Endothelial cell (in vitro differentiated cells): ENCODE data around the gene PPP2R2B. TPM values are rescaled to one million over a fixed set of nuclear protein-coding genes. Genes with fewer than 3 reads are reported as not detected.

Experiments
- DNase-seq: peaks from one replicate; pipeline ENCODE4 v3.0.0; 2021; ENCODE audit warnings: low spot score
- H3K27ac Mint-ChIP-seq: one replicate; pipeline ENCODE4 v1.8.0; 2021; ENCODE audit warnings: mixed read lengths, inconsistent platforms; ENCODE audit not compliant: unreplicated experiment
- H3K27me3 Mint-ChIP-seq: one replicate; pipeline ENCODE4 v1.8.0; 2021; ENCODE audit warnings: mild to moderate bottlenecking, moderate library complexity, mixed read lengths, inconsistent platforms; ENCODE audit not compliant: unreplicated experiment
- H3K36me3 Mint-ChIP-seq: one replicate; pipeline ENCODE4 v1.8.0; 2021; ENCODE audit warnings: mild to moderate bottlenecking, low read depth, mixed read lengths, inconsistent platforms; ENCODE audit not compliant: unreplicated experiment
- H3K4me1 Mint-ChIP-seq: one replicate; pipeline ENCODE4 v1.8.0; 2021; ENCODE audit warnings: mild to moderate bottlenecking, mixed read lengths, inconsistent platforms; ENCODE audit not compliant: unreplicated experiment
- H3K4me3 Mint-ChIP-seq: one replicate; pipeline ENCODE4 v1.8.0; 2021; ENCODE audit warnings: mild to moderate bottlenecking, mixed read lengths, inconsistent platforms; ENCODE audit not compliant: unreplicated experiment
- H3K9me3 Mint-ChIP-seq: one replicate; pipeline ENCODE4 v1.8.0; 2021; ENCODE audit warnings: mixed read lengths, inconsistent platforms; ENCODE audit not compliant: unreplicated experiment
- CTCF ChIP-seq: fragments of 200-600 bp; sonication (generic); IDR thresholded peaks from one replicate; pipeline ENCODE4 v1.5.0; 2021; ENCODE audit warnings: antibody characterized with exemption; ENCODE audit not compliant: unreplicated experiment
- total RNA-seq: library from RNA; stranded (reverse); fragmentation: NEBNext Ultra II Directional; extraction: Animal tissue kit (Norgen Biotek cat#: 25700); gene quantifications from one replicate; pipeline ENCODE4 v1.2.1, GENCODE V29; 2021; ENCODE audit not compliant: unreplicated experiment

The PPP2R2B gene
- total RNA-seq, 1 donor from 2014 or later = 0.59 TPM

- TF ChIP-seq CTCF = peak; percentile 15
- Mint-ChIP-seq H3K27ac (no peak overlapping the region), H3K4me3 (no peak overlapping the region), H3K9me3 (no peaks in the 10 kb centered on the region), H3K36me3 (no peaks in the 10 kb centered on the region), H3K27me3 (no peaks in the 10 kb centered on the region), H3K4me1 (peaks cover 4% of the 10 kb centered on the region)
- peak; percentile 34 for DNase-seq
Measured at GRCh38 chr5:146906803-146907202, 28.2 kb upstream of the PPP2R2B start.

GRCh38 chr5:146904890-146905289 lies 26.3 kb upstream of the PPP2R2B start:
- Mint-ChIP-seq H3K4me3 (no peak overlapping the region), H3K36me3 (no peaks in the 10 kb centered on the region)
- no peak for TF ChIP-seq CTCF

GRCh38 chr5:146903789-146904188 lies 25.2 kb upstream of the PPP2R2B start:
- H3K27me3 Mint-ChIP-seq = peaks cover 3% of the 10 kb centered on the region
- TF ChIP-seq CTCF = no peak
- no peak overlapping the region for H3K4me3 Mint-ChIP-seq
- no peak overlapping the region for H3K27ac Mint-ChIP-seq
- H3K9me3 Mint-ChIP-seq = no peaks in the 10 kb centered on the region
- no peak for DNase-seq
- H3K4me1 Mint-ChIP-seq = peaks cover 4% of the 10 kb centered on the region
- no peaks in the 10 kb centered on the region for H3K36me3 Mint-ChIP-seq

More at GRCh38 chr5:146904890-146905289, 26.3 kb upstream of the PPP2R2B start:
- no peak for DNase-seq
- H3K27me3 Mint-ChIP-seq = peaks cover 3% of the 10 kb centered on the region
- H3K27ac Mint-ChIP-seq = no peak overlapping the region
- H3K9me3 Mint-ChIP-seq = no peaks in the 10 kb centered on the region
- peaks cover 4% of the 10 kb centered on the region for H3K4me1 Mint-ChIP-seq

- no peak overlapping the region for H3K27ac Mint-ChIP-seq
- peaks cover 4% of the 10 kb centered on the region for H3K4me1 Mint-ChIP-seq
- peaks cover 3% of the 10 kb centered on the region for H3K27me3 Mint-ChIP-seq
- no peak overlapping the region for H3K4me3 Mint-ChIP-seq
- DNase-seq = no peak
- H3K36me3 Mint-ChIP-seq = no peaks in the 10 kb centered on the region
- no peak for TF ChIP-seq CTCF
- no peaks in the 10 kb centered on the region for H3K9me3 Mint-ChIP-seq
Measured at GRCh38 chr5:146902471-146902870, 23.9 kb upstream of the PPP2R2B start.

- DNase-seq = no peak
Measured at GRCh38 chr5:146897061-146897460, 18.5 kb upstream of the PPP2R2B start.

More at GRCh38 chr5:146897061-146897460, 18.5 kb upstream of the PPP2R2B start:
- H3K4me1 Mint-ChIP-seq = peaks cover 6% of the 10 kb centered on the region
- H3K27ac Mint-ChIP-seq = no peak overlapping the region
- no peaks in the 10 kb centered on the region for H3K9me3 Mint-ChIP-seq
- no peak overlapping the region for H3K4me3 Mint-ChIP-seq
- no peaks in the 10 kb centered on the region for H3K36me3 Mint-ChIP-seq
- peaks cover 3% of the 10 kb centered on the region for H3K27me3 Mint-ChIP-seq
- no peak for TF ChIP-seq CTCF
